ENCODE measurements around the gene SLC10A4.

DNA sequence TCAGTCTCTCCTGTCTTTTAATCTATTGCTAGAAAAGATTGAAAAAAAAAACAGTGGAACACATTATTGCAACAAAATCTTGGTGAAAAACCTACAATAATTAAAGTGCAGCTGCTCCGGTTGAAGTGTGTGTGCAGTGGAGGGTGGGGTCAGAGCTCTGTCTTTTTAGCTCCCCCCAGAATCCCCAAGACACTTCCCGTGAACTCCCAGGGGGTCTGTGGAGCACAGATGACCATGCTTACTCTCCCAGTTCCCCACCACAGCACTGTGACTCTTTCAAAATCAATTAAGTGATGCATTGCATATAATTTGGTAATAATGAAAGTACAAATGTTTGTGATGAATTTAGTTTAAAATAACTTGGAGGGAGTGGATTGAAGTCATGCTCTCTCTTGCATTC lies 15.7 kb upstream of the SLC10A4 start:
- TF ChIP-seq, protein P1, sequence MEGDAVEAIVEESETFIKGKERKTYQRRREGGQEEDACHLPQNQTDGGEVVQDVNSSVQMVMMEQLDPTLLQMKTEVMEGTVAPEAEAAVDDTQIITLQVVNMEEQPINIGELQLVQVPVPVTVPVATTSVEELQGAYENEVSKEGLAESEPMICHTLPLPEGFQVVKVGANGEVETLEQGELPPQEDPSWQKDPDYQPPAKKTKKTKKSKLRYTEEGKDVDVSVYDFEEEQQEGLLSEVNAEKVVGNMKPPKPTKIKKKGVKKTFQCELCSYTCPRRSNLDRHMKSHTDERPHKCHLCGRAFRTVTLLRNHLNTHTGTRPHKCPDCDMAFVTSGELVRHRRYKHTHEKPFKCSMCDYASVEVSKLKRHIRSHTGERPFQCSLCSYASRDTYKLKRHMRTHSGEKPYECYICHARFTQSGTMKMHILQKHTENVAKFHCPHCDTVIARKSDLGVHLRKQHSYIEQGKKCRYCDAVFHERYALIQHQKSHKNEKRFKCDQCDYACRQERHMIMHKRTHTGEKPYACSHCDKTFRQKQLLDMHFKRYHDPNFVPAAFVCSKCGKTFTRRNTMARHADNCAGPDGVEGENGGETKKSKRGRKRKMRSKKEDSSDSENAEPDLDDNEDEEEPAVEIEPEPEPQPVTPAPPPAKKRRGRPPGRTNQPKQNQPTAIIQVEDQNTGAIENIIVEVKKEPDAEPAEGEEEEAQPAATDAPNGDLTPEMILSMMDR (conservative IDR thresholded peaks at IDR 0.05 in 1 of 2, IDR thresholded peaks at IDR 0.05 in 1 of 2; ENCODE audit: extremely low read depth in 1 of 2, insufficient read depth in 1 of 2, low read depth in 1 of 2, low read length in 2 of 2), result no peak
- TF ChIP-seq EZH2 (IDR thresholded peaks at IDR 0.05; ENCODE audit: borderline replicate concordance, low read length), result no peak
